ENCODE data around the gene CDH4.

The CDH4 gene

DNA sequence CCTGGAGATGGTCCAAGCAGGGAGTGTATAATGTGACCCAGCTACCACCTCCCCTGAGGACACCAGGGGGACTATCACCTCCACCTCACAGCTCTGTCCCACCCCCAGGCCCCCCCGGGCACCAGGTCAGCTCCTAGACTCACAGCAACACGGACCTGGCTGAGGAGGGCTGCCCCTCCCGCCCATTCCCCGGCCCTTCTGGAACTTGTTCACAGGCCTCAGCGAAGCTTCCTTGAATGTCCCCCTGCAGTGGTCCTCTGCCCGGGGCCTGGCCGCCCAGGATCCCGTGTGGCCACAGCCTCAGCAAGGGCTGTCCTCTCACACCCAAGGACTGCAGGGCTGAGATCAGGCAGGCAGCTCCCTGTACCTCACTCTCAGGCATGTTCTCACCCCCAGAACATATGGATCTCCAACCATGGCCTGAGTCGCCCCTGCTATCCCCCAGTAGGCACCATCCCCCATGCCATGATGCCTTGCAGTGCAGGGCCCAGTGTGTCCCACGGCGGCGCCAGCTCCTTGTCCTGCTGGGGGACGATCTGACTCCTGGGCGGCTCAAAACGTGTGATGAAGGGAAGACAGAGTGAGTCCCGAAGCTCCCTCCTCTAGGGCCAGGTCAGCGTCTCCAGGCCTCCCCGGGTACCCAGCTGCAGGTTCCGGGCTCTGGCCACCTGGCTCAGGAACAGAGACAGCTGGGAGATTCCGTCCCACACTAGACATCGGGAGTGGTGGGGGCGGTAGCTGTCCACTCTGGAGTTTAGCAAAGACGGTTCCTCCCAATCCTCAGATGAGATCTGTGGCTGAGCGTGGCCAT, 655.2 kb downstream of the CDH4 start:
- no peak for DNase-seq (ENCODE audit: extremely low spot score)
- CTCF ChIA-PET, result interaction anchor here (1.2 to 1.8 kb wide), 2 partner anchors 11 to 1697 kb away, joined by 3 to 9 read pairs; no protein-coding TSS in a partner anchor
- TF ChIP-seq, protein P1, sequence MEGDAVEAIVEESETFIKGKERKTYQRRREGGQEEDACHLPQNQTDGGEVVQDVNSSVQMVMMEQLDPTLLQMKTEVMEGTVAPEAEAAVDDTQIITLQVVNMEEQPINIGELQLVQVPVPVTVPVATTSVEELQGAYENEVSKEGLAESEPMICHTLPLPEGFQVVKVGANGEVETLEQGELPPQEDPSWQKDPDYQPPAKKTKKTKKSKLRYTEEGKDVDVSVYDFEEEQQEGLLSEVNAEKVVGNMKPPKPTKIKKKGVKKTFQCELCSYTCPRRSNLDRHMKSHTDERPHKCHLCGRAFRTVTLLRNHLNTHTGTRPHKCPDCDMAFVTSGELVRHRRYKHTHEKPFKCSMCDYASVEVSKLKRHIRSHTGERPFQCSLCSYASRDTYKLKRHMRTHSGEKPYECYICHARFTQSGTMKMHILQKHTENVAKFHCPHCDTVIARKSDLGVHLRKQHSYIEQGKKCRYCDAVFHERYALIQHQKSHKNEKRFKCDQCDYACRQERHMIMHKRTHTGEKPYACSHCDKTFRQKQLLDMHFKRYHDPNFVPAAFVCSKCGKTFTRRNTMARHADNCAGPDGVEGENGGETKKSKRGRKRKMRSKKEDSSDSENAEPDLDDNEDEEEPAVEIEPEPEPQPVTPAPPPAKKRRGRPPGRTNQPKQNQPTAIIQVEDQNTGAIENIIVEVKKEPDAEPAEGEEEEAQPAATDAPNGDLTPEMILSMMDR (IDR thresholded peaks at IDR 0.05; ENCODE audit: control extremely low read depth, extremely low read depth, low read depth, missing control alignments), result no peak
- POLR2A ChIA-PET, result no interaction called here

DNA sequence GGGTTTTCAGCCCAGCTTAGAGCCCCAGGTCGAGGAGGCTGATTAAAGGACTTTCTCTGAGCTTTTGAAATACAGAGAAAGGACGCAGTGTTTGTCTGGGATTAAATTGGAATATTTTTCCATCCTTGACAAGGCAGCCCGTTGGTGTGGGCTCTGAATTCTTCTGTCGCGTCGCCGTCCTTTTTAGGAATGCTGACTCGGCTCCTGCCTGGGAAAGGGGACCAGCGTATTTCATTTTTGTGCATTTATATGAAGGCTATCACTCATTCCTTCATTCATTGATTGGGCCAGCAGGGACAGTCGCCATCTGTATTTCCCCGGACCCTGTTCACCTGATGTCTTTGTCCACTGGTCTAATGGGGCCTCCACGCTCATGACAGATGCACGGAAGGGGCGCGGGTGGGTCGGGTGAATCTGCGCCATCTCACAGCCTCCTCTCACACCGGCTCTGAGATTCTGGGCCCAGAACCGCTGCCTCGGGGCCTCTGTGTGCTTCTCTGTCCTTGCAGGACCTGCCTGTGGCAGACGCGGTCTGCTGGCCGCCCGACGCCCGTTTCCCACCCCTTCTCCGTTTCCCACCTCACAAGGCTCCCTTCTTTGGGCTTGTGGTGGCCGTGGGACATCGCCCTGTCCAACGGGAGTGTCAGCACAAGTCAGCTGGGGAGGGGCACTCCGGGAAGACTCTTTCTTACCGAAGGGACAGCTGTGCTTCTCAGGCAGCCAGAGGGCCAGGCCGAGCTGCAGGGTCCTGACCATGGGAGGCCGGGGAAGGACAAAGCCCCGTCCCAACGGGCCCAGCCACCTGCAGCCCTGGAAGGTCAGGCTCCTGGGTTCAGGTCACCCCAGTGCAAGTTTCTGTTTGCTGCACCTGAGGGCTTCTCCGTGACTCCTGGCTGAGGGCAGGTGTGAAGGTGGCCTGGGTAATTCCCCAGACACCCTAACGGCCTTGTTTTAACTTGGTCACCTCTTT, 656.3 kb downstream of the CDH4 start:
- ChIA-PET CTCF (interaction anchor here (1.2 to 1.8 kb wide), 2 partner anchors 12 to 1698 kb away, joined by 3 to 9 read pairs; no protein-coding TSS in a partner anchor), POLR2A (no interaction called here)
- no peak for DNase-seq (ENCODE audit: extremely low spot score)
- TF ChIP-seq, protein P1 (IDR thresholded peaks at IDR 0.05; ENCODE audit: control extremely low read depth, extremely low read depth, low read depth, missing control alignments), result no peak

DNA sequence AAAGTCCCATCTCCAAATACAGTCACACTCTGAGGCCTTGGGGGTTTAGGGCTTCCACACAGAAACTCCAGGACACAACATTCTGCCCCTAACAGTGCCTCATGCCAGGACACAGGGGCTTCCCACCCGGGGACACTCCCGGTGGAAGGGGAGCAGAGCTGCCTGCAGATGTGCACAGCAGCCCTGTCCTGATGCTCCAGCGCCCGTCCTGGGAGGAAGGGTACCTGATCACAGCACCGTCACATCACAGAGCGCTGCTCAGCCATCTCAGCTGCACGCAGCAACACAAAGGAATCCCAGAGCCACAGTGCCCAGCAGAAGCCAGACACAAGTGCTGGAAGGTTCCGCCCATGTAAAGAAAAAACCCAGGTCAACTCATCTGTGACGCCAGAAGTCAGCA, 657.0 kb downstream of the CDH4 start:
- CTCF ChIA-PET, result interaction anchor here (1.4 kb wide), 1 partner anchor 12 kb away, joined by 4 read pairs; no protein-coding TSS in a partner anchor
- no peak for DNase-seq (ENCODE audit: extremely low spot score)
- POLR2A ChIA-PET, result no interaction called here
- TF ChIP-seq, protein P1 (IDR thresholded peaks at IDR 0.05; ENCODE audit: control extremely low read depth, extremely low read depth, low read depth, missing control alignments), result no peak

DNA sequence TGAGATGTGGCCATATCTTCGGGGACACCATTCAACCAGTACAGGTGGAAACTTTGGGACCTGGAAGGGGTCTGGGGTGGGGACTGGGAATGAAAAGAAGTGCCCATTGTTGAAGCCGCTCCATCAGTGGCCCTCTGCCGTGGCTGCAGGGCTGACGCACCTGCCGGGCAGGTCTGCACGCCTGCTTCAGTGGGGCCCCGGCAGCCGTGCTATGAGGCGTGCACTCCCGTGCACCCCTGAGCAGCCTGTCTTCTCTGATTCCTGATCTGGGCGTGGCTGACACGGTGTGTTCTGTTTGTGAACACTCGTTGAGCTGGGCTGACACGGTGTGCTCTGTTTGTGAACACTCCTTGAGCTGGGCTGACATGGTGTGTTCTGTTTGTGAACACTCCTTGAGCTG, 657.8 kb downstream of the CDH4 start:
- DNase-seq (ENCODE audit: extremely low spot score), result no peak
- CTCF ChIA-PET, result interaction anchor here (1.4 kb wide), 1 partner anchor 13 kb away, joined by 4 read pairs; no protein-coding TSS in a partner anchor
- POLR2A ChIA-PET, result no interaction called here
- TF ChIP-seq, protein P1 (IDR thresholded peaks at IDR 0.05; ENCODE audit: control extremely low read depth, extremely low read depth, low read depth, missing control alignments), result no peak

DNA sequence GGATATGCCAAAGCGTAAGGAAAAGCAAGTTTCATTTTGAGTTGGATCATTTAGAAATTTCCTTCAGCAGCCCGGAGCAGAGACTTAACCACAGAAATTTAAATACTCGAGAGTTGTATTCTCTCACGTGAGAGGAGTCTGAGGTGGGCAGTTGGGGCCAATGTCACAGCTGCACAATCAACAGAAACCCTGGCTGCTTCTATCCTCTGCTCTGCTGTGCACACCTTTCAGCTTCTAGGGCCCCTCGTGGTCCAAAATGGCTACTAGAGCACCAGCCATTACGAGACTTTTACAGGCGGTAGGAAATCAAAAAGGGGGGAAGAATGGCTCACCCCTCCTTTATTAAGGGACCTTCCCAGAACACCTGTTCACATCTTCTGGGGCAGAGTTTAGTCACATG, 659.8 kb downstream of the CDH4 start:
- no peak for DNase-seq (ENCODE audit: extremely low spot score)
- ChIA-PET CTCF (interaction anchor here (0.6 to 2.2 kb wide), 7 partner anchors 11 to 25 kb away, joined by 3 to 10 read pairs (median 4); no protein-coding TSS in a partner anchor), POLR2A (no interaction called here)
- TF ChIP-seq, protein P1 (IDR thresholded peaks at IDR 0.05; ENCODE audit: control extremely low read depth, extremely low read depth, low read depth, missing control alignments), result no peak
